ENCODE data around the gene HHATL. TPM values are rescaled to one million over a fixed set of nuclear protein-coding genes. Genes with fewer than 3 reads are reported as not detected.

The HHATL gene
- total RNA-seq, 2 experiments from 2014 or later: not detected

- no peaks in the 10 kb centered on the region for H4K20me1 ChIP-seq (ENCODE audit: insufficient read depth, low read length)
- no peaks in the 10 kb centered on the region for H3K4me1 ChIP-seq (ENCODE audit: insufficient read depth, low read length, poor library complexity, severe bottlenecking)
- no peak overlapping the region for H3K27ac ChIP-seq (ENCODE audit: low read depth, low read length, poor library complexity, severe bottlenecking)
- H3K79me2 ChIP-seq (ENCODE audit: insufficient read depth, low read depth, low read length): no peaks in the 10 kb centered on the region
- no peak for DNase-seq (ENCODE audit: low spot score)
- H3K4me2 ChIP-seq (ENCODE audit: low read length): no peak overlapping the region
- ChIA-PET CTCF (ENCODE audit: unreplicated experiment) (no interaction called here), POLR2A (interaction anchor here (0.7 kb wide), 1 partner anchor 34 kb away, joined by 3 read pairs; no protein-coding TSS in a partner anchor)
- TF ChIP-seq CTCF (conservative IDR thresholded peaks at IDR 0.05; ENCODE audit: low read length) (no peak), EZH2phosphoT487 (IDR thresholded peaks at IDR 0.05; ENCODE audit: borderline replicate concordance, low read depth, low read length) (no peak)
- H3K9me3 ChIP-seq (ENCODE audit: low read length): no peaks in the 10 kb centered on the region
- BruUV-seq (replicated peaks): no TSS peak
- no peaks in the 10 kb centered on the region for H3K36me3 ChIP-seq (ENCODE audit: insufficient read depth, low read length)
- H2AFZ ChIP-seq (ENCODE audit: low read length): no peak overlapping the region
- intact Hi-C loops (cut with micrococcal nuclease; ENCODE audit: unreplicated experiment): no loop called here
- no peak overlapping the region for H3K4me3 ChIP-seq (ENCODE audit: low read depth, low read length, poor library complexity, severe bottlenecking)
- no peaks in the 10 kb centered on the region for H3K9me2 ChIP-seq (ENCODE audit: insufficient read depth, low read length)
Observed at GRCh38 chr3:42683875-42684598, 18.6 kb downstream of the HHATL start.

GRCh38 chr3:42682301-42683070 is 20.1 kb downstream of the HHATL start:
- Histone ChIP-seq H3K27ac (ENCODE audit: low read depth, low read length, poor library complexity, severe bottlenecking) (no peak overlapping the region), H3K4me3 (ENCODE audit: low read depth, low read length, poor library complexity, severe bottlenecking) (no peak overlapping the region), H2AFZ (ENCODE audit: low read length) (no peak overlapping the region), H3K9me3 (ENCODE audit: low read length) (no peaks in the 10 kb centered on the region), H3K79me2 (ENCODE audit: insufficient read depth, low read depth, low read length) (no peaks in the 10 kb centered on the region), H3K4me1 (ENCODE audit: insufficient read depth, low read length, poor library complexity, severe bottlenecking) (no peaks in the 10 kb centered on the region), H3K4me2 (ENCODE audit: low read length) (no peak overlapping the region), H3K9me2 (ENCODE audit: insufficient read depth, low read length) (no peaks in the 10 kb centered on the region), H3K36me3 (ENCODE audit: insufficient read depth, low read length) (no peaks in the 10 kb centered on the region), H4K20me1 (ENCODE audit: insufficient read depth, low read length) (no peaks in the 10 kb centered on the region)
- no peak for DNase-seq (ENCODE audit: low spot score)
- CTCF ChIA-PET (ENCODE audit: unreplicated experiment): no interaction called here
- intact Hi-C loops (cut with micrococcal nuclease; ENCODE audit: unreplicated experiment): no loop called here
- POLR2A ChIA-PET: interaction anchor here (0.6 kb wide), 1 partner anchor 62 kb away, joined by 5 read pairs; no protein-coding TSS in a partner anchor
- no TSS peak for BruUV-seq (replicated peaks)
- TF ChIP-seq CTCF (conservative IDR thresholded peaks at IDR 0.05; ENCODE audit: low read length) (no peak), EZH2phosphoT487 (IDR thresholded peaks at IDR 0.05; ENCODE audit: borderline replicate concordance, low read depth, low read length) (no peak)
